Stimulated activated naive CD8-positive, alpha-beta T cell treated with anti-CD3 and anti-CD28 coated beads, Interleukin-15, Interleukin-2, amounts not matched to agents 100 ng/mL and 50 ng/mL, for 24 hours (primary cell): Measurements from ENCODE around the gene DDX23.
"Not testable (repeated sequence)": the region's sequence is repeated elsewhere in the genome, so short reads cannot be mapped to it uniquely, and the experiment has no call there.

Experiments used
- H3K27ac Mint-ChIP-seq: one replicate; pipeline ENCODE4 v1.8.0; 2021; ENCODE audit warnings: mild to moderate bottlenecking, mixed read lengths
- H3K27me3 Mint-ChIP-seq: one replicate; pipeline ENCODE4 v1.8.0; 2021; ENCODE audit warnings: mixed read lengths
- H3K36me3 Mint-ChIP-seq: one replicate; pipeline ENCODE4 v1.8.0; 2021; ENCODE audit warnings: low read depth, mixed read lengths
- H3K4me1 Mint-ChIP-seq: one replicate; pipeline ENCODE4 v1.8.0; 2021; ENCODE audit warnings: low read depth, mixed read lengths
- H3K4me3 Mint-ChIP-seq: one replicate; pipeline ENCODE4 v1.8.0; 2021; ENCODE audit warnings: mild to moderate bottlenecking, mixed read lengths
- H3K9me3 Mint-ChIP-seq: one replicate; pipeline ENCODE4 v1.8.0; 2021; ENCODE audit warnings: mixed read lengths

The DDX23 gene

DNA sequence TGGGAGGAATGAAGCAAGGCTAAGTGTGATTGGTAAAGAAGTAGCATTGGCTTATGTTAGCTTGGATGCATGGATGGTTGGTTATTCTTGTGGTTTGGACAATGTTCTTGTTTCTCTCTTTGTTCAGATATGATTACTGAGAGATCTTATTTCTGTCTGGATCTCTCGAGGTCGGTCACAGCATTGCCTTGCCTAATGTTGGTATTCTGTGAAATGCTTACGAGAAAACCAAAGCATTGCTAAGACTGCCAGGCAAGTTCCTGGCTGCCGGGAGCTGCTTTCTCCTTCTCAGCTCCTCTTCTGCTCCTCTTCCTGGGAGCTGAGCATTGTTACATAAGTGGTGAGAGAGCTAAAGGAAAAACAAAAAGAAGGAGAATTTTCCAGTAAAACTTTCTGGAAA lies 21.1 kb upstream of the DDX23 start:
- H3K27ac Mint-ChIP-seq = no peak overlapping the region

DNA sequence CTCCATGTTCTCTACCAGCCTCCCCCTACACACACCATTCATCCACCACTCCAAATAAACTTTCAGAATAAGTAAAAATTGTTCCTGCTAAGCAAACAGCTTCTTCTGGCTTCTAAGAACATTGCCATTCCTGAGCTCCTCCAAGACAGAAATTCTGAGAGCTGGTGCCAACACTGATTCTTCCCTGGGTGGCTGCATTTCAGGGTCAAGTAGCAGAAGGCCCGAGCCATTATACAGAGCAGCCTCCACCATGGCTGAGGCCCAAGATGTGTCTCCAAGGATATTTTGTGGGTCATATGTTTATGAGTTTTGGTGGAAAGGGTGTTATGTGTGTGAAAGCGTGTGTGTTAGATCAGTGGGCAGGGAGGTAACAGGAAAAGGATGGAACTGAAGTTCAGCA lies 17.2 kb upstream of the DDX23 start:
- peaks cover 7% of the 10 kb centered on the region for H3K27me3 Mint-ChIP-seq
- no peaks in the 10 kb centered on the region for H3K36me3 Mint-ChIP-seq
- peaks cover 20% of the 10 kb centered on the region for H3K4me1 Mint-ChIP-seq
- H3K9me3 Mint-ChIP-seq = no peaks in the 10 kb centered on the region
- no peak overlapping the region for H3K27ac Mint-ChIP-seq
- H3K4me3 Mint-ChIP-seq = no peak overlapping the region

More for the DNA sequence above, 21.1 kb upstream of the DDX23 start:
- no peaks in the 10 kb centered on the region for H3K27me3 Mint-ChIP-seq
- H3K4me3 Mint-ChIP-seq = no peak overlapping the region
- no peaks in the 10 kb centered on the region for H3K36me3 Mint-ChIP-seq
- no peaks in the 10 kb centered on the region for H3K4me1 Mint-ChIP-seq
- no peaks in the 10 kb centered on the region for H3K9me3 Mint-ChIP-seq

DNA sequence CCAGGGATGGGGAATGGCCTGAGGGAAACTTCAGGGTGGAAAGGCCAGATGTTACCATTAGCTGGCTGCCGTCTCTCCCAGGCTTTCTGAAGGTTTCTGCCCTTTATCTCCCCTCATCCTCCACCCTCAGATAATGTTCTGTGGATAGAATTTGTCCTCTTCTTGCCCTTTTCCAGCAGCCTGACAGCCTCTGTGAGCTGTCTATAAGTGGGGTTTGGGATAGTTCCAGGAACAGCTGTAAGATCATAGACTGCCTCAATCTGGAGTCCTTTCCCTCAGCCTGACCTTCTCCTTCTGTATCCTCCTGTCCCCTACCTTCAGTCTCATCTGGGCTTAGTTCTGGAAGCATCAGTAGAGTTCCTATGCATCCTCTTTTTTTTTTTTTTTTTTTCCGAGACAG lies 16.5 kb upstream of the DDX23 start:
- H3K27ac Mint-ChIP-seq = peak overlapping the region; percentile 52

DNA sequence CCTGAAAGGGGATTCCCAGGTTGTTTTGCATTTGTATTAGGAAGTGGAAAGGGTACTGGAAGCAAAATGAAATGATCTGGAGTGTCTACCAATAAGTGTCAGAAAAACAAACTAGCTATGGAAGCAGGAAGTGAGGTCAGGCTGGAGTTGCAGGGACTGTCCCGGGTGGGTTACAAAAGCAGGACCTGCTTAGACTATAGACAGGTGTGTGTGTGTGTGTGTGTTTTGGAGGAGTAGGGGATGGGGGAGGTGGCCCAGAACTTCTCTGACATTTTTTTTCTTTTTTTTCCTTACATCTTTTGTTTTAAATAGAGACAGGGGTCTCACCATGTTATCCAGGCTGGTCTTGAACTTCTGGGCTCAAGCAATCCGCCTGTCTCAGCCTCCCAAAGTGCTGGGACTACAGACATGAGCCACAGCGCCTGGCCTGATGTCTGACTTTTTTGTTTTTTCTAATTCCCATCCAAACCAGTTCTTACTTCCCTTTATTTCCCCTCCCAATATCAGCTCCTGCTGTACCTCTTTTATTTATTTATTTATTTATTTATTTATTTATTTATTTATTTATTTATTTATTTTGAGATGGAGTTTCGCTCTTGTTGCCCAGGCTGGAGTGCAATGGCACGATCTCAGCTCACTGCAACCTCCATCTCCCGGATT lies 14.2 kb upstream of the DDX23 start:
- Mint-ChIP-seq H3K27ac (peak overlapping the region; percentile 72), H3K4me3 (peak overlapping the region; percentile 86), H3K4me1 (peaks cover 24% of the 10 kb centered on the region), H3K9me3 (no peaks in the 10 kb centered on the region), H3K27me3 (peaks cover 26% of the 10 kb centered on the region), H3K36me3 (no peaks in the 10 kb centered on the region)

More for the DNA sequence above, 16.5 kb upstream of the DDX23 start:
- no peak overlapping the region for H3K4me3 Mint-ChIP-seq
- no peaks in the 10 kb centered on the region for H3K36me3 Mint-ChIP-seq
- no peaks in the 10 kb centered on the region for H3K9me3 Mint-ChIP-seq
- H3K4me1 Mint-ChIP-seq = peaks cover 24% of the 10 kb centered on the region
- peaks cover 14% of the 10 kb centered on the region for H3K27me3 Mint-ChIP-seq

DNA sequence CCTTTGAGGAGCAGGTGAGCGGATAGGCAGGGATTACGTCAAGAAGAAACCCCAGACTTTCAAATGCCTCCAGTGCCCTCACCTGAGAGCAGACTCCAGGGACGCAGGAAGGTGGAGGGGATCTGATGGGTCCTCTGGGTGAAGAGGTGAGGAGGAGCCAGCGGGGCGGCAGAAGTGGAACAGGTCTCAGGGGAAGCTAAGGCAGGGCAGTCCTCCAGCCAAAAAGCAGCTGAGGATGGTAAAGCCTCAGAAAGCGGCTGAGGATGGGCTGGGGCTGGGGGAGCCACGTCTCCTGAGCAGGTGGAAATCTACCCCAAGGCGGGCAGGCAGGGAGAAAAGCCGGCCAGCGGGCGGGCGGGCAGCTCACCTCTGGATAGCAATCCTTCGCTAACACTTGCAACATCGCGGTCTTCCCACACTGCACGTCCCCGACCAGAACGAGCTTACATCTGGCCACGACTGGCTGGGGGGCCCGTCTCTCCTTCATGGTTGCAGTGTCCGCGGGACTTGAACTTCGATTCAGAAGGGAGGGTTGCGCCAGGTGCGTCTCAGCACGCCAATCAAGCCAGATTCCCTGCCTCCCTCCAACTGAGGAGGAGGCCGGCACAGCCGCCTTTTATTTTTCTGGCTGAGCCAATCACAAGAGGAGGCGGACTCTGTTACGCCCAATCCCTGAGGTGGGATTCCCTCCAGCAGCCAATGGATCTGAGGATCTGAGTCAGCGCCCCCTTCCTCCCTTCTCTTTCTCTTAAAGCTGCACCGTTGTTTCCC lies 13.5 kb upstream of the DDX23 start, which contains the start of gene RND1:
Gene RND1 (minus strand): TSS at position 590 of the 771 bp plus-strand sequence. CDS start 103 bp downstream, at position 487.
- peak within 1 kb of the TSS; percentile 86 for H3K4me3 Mint-ChIP-seq
- H3K36me3 Mint-ChIP-seq = no peaks in the 10 kb centered on the region
- H3K4me1 Mint-ChIP-seq = peaks cover 24% of the 10 kb centered on the region
- peak within 1 kb of the TSS; percentile 72 for H3K27ac Mint-ChIP-seq
- H3K9me3 Mint-ChIP-seq = no peaks in the 10 kb centered on the region
- H3K27me3 Mint-ChIP-seq = peaks cover 26% of the 10 kb centered on the region

DNA sequence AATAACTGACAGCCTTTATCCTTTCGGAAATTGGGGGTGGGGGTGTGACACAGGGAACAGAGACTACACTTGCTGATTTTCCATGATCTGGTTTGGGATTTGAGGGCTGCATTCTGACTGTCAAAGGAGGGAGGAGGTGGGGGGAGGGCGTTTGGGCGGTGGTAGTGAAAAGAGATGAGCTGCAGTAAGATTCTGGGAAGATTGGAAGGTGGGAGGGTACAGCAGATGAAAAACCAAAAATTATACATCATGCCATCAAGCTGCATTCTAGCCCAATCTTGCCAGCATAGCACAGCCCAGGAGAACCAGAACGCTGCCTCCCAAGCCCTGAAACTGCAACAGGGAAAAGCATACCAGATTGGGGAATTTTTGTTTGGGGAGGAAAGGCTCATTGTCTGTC lies 11.3 kb upstream of the DDX23 start:
- Mint-ChIP-seq H3K4me1 (peaks cover 24% of the 10 kb centered on the region), H3K9me3 (no peaks in the 10 kb centered on the region), H3K4me3 (no peak overlapping the region), H3K36me3 (no peaks in the 10 kb centered on the region), H3K27ac (no peak overlapping the region), H3K27me3 (peaks cover 26% of the 10 kb centered on the region)

DNA sequence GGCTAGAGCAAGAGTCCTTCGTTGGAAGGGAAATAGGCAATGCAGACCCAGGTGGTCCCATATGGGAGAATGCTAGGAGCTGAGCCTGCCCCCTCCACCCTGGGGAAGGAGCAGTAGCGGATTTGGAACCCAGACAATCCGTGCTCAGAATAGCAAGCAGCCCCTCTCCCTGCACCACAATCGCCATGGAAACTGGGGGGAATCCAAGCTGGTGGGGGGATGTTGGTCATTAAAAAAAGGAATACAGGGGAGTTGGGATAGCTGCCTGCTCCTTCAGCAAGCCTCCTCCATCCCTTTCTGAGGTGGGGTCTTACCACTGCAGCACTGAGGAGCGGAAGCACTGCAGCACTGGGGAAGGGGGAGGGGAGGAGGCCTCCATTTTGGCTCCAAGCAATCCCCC lies 10.8 kb upstream of the DDX23 start:
- Mint-ChIP-seq H3K27ac (no peak overlapping the region), H3K27me3 (peaks cover 26% of the 10 kb centered on the region), H3K9me3 (no peaks in the 10 kb centered on the region), H3K36me3 (no peaks in the 10 kb centered on the region), H3K4me3 (no peak overlapping the region), H3K4me1 (peaks cover 24% of the 10 kb centered on the region)

DNA sequence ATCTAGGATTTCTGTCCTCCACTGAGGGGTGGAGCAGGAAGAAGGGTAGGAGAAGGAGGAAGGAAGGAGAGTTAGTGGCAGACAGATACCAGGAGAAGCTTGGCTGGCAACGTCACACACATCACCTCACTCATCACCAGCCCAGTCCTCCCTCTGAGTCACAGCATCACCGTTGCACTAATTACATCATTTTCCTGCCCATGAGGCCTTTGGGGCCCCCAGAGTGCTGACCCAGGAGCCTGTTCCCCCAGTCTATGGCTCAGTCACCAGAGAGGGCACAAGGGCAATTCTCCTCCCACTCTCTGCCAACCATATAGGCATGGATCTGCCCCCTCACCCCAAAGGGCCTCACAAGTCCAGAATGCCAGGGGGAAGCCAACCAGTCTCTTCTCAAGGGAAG lies 9.1 kb upstream of the DDX23 start:
- no peaks in the 10 kb centered on the region for H3K36me3 Mint-ChIP-seq
- H3K27ac Mint-ChIP-seq = no peak overlapping the region
- H3K27me3 Mint-ChIP-seq = peaks cover 26% of the 10 kb centered on the region
- H3K4me1 Mint-ChIP-seq = peaks cover 21% of the 10 kb centered on the region
- H3K4me3 Mint-ChIP-seq = no peak overlapping the region
- no peaks in the 10 kb centered on the region for H3K9me3 Mint-ChIP-seq

DNA sequence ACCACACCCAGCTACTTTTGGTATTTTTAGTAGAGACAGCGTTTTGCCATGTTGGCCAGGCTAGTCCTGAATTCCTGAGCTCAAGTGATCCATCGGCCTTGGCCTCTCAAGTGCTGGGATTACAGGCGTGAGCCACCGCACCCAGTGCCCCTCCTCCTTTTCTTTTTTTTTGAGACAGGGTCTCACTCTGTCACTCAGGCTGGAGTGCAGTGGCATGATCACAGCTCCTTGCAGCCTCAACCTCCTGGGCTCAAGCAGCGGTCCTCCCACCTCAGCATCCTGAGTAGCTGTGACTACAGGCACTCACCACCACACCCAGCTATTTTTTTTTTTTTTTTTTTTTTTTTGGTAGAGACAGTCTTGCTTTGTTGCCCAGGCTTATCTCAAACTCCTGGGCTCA lies 8.3 kb upstream of the DDX23 start:
- not testable (repeated sequence) for H3K27ac Mint-ChIP-seq, H3K36me3 Mint-ChIP-seq, H3K9me3 Mint-ChIP-seq, H3K4me3 Mint-ChIP-seq
- peaks cover 26% of the 10 kb centered on the region for H3K27me3 Mint-ChIP-seq
- peaks cover 14% of the 10 kb centered on the region for H3K4me1 Mint-ChIP-seq

DNA sequence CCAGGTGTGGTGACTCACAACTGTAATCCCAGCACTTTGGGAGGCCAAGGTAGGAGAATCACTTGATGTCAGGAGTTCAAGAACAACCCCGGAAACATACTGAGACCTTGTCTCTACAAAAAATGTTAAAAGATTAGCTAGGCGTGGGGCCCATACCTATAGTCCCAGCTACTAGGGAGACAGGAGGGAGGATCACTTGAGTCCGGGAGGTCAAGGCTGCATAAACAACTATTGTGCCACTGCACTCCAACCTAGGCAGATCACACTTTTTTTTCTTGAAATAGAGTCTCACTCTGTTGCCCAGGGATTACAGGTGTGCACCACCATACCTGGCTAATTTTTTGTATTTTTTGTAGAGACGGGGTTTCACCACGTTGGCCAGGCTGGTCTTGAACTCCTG lies 7.6 kb upstream of the DDX23 start:
- H3K4me1 Mint-ChIP-seq = peaks cover 8% of the 10 kb centered on the region
- H3K27ac Mint-ChIP-seq = no peak overlapping the region
- no peaks in the 10 kb centered on the region for H3K36me3 Mint-ChIP-seq
- no peak overlapping the region for H3K4me3 Mint-ChIP-seq
- H3K27me3 Mint-ChIP-seq = peaks cover 23% of the 10 kb centered on the region
- no peaks in the 10 kb centered on the region for H3K9me3 Mint-ChIP-seq

DNA sequence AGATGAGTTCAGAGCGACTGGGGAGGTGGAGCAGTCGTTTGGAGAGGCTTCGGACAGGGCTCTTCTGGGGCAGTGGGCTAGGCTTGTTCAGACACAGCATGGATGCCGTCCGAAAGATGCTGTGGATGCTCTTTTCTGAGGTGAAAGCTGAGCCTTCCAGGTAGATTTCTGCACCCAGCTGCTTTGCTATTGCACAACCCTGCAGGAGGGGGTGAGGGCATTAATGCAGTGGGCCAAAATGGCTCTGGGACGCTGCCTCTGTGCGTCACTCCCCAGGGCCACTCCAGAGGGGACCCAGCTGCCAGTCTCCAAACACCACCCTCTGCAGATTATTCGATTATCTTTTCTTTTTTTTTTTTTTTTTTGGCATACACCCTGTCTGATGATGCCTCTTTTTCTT lies 6.1 kb upstream of the DDX23 start:
- H3K27me3 Mint-ChIP-seq = peaks cover 8% of the 10 kb centered on the region
- H3K36me3 Mint-ChIP-seq = no peaks in the 10 kb centered on the region
- H3K9me3 Mint-ChIP-seq = no peaks in the 10 kb centered on the region
- no peak overlapping the region for H3K4me3 Mint-ChIP-seq
- H3K4me1 Mint-ChIP-seq = peaks cover 4% of the 10 kb centered on the region
- H3K27ac Mint-ChIP-seq = no peak overlapping the region

DNA sequence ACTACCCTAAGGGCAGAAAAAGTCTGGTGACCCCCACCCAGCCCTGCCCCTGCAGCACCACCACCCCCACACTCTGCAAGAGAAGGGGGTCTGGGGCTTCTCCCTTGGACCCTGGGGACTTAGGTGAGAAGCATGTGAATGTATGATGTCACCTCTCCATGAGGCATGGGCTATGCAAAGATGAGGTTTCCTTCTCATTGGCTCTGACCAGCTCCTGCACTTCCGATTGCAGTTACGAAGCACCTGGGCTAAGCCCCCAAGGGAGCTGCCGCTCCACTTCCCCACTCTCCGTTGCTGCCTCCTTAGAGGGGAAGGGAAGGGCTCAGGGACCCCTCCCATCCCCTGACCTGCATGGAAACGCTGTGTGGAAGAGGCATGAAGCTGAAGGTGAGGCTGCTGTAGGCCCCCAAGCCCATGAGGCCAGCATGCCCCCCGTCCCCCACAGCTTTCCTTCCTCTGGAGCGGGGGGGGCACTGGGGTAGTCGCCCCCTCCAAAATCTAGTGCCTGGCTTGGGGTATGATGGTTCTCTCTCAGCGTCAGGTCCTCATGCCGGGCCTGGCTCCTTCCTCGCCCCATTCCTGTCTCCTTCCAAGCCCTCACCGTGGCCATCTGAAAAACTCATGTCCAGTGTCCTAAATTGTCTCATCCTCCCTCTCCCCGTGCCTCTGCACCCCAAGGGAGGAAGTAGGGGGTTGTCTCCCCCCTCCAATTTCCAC lies 5.5 kb upstream of the DDX23 start:
- Mint-ChIP-seq H3K4me3 (no peak overlapping the region), H3K9me3 (no peaks in the 10 kb centered on the region), H3K27me3 (peaks cover 4% of the 10 kb centered on the region), H3K27ac (no peak overlapping the region), H3K4me1 (peaks cover 9% of the 10 kb centered on the region), H3K36me3 (no peaks in the 10 kb centered on the region)

DNA sequence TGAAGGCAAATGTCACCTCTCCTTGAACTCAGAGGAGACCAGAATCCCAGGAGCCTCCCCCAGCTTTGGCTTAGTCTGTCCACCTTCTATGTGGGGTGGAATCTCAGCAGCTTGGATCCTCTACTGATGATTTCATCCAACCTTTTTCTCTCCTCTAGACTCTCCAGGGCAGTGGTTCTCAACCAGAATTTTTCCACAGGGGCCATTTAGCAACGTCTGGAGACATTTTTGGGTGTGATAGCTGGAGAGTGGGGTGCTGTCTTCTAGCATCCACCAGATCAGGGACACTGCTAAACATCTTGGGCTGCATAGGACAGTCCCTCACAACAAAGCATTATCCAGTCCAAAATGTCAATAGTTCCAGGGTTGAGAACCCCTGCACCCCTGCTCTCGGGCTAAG lies 4.4 kb upstream of the DDX23 start:
- Mint-ChIP-seq H3K36me3 (peaks cover 2% of the 10 kb centered on the region), H3K27me3 (no peaks in the 10 kb centered on the region), H3K9me3 (no peaks in the 10 kb centered on the region), H3K4me3 (no peak overlapping the region), H3K4me1 (peaks cover 9% of the 10 kb centered on the region), H3K27ac (no peak overlapping the region)

DNA sequence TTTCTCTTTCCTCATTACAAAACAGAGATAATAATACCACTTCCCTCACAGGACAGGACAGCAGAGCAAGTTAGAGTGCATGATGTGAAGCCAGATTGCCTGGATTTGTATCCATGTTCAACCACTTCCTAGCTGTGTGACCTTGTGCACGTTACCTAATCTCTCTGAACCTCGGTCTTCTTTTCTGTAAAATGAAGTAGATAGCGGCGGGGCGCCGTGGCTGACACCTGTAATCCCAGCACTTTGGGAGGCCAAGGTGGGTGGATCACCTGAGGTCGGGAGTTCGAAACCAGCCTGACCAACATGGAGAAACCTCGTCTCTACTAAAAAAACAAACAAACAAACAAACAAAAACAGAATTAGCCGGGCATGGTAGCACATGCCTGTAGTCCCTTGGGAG lies 3.0 kb upstream of the DDX23 start:
- not testable (repeated sequence) for H3K27me3 Mint-ChIP-seq, H3K27ac Mint-ChIP-seq, H3K4me3 Mint-ChIP-seq, H3K9me3 Mint-ChIP-seq
- Mint-ChIP-seq H3K36me3 (peaks cover 14% of the 10 kb centered on the region), H3K4me1 (peaks cover 20% of the 10 kb centered on the region)

DNA sequence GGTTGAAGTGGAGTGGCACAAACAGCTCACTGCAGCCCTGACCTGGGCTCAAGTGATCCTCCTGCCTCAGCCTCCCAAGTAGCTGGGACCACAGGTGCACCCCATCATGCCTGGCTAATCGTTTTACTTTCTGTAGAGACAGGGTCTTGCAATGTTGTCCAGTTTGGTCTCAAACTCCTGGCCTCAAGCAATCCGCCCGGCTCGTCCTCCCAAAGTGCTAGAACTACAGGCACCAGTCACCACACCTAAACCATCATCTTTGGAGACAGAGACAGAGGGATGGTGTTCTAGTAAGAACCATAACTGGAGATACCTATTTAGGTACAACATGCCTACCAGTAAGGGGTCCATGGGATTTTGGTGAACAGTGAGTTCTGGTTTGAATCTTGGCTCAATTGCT lies 2.5 kb upstream of the DDX23 start:
- Mint-ChIP-seq H3K36me3 (peaks cover 19% of the 10 kb centered on the region), H3K4me1 (peaks cover 25% of the 10 kb centered on the region), H3K27me3 (no peaks in the 10 kb centered on the region), H3K27ac (no peak overlapping the region), H3K9me3 (no peaks in the 10 kb centered on the region), H3K4me3 (no peak overlapping the region)
